IMR-90 (cell line): ENCODE measurements around the gene PITPNM3. TPM values are rescaled to one million over a fixed set of nuclear protein-coding genes. Genes with fewer than 3 reads are reported as not detected.

Experiments used
- ATAC-seq: fragments of 200-7000 bp; cut with Tn5 transposase; 2 replicates; pipeline ENCODE4 v1.9.1; 2020; ENCODE audit warnings: low read depth, mild to moderate bottlenecking, moderate library complexity
- BruUV-seq: library from RNA; stranded (reverse); fragments of 400-500 nt; replicated peaks from 2 replicates; lab custom pipeline; 2021; lab: Mats Ljungman, UMichigan
- CTCF ChIA-PET: fragments of 300-600 bp; formaldehyde crosslinking; extraction: SDS; loops from one replicate; lab custom pipeline; 2021; ENCODE audit warnings: antibody characterized with exemption; lab: Yijun Ruan, JAX
- POLR2A ChIA-PET: fragments of 300-600 bp; sonication (Branson Sonifier 250); formaldehyde crosslinking; loops from one replicate; lab custom pipeline; 2022; ENCODE audit warnings: antibody characterized with exemption; ENCODE audit not compliant: unreplicated experiment; lab: Charles Lee
- DNase-seq: peaks from one replicate; pipeline ENCODE4 v3.0.0; 2013
- H2AFZ ChIP-seq: replicated peaks from 2 replicates; pipeline ENCODE3; 2013; ENCODE audit warnings: low read length, mild to moderate bottlenecking; ENCODE audit not compliant: poor library complexity
- H2AK5ac ChIP-seq: 2 replicates; pipeline ENCODE4 v1.6.1; 2013; ENCODE audit warnings: low read depth, low read length, inconsistent platforms
- H2AK9ac ChIP-seq: replicated peaks from 2 replicates; pipeline ENCODE3; 2013; ENCODE audit warnings: mild to moderate bottlenecking, low read depth, low read length, moderate library complexity; ENCODE audit not compliant: poor library complexity
- H2BK120ac ChIP-seq: 2 replicates; pipeline ENCODE4 v1.6.1; 2013; ENCODE audit warnings: low read depth, low read length, inconsistent platforms
- H2BK15ac ChIP-seq: 3 replicates; pipeline ENCODE4 v1.6.1; 2013; ENCODE audit warnings: low read depth, low read length, inconsistent platforms
- H2BK20ac ChIP-seq: 2 replicates; pipeline ENCODE4 v1.6.1; 2013; ENCODE audit warnings: low read depth, mild to moderate bottlenecking, inconsistent platforms, low read length, moderate library complexity
- H2BK5ac ChIP-seq: 2 replicates; pipeline ENCODE4 v1.6.1; 2013; ENCODE audit warnings: mild to moderate bottlenecking, low read depth, low read length, inconsistent platforms; ENCODE audit not compliant: poor library complexity, severe bottlenecking
- H3K14ac ChIP-seq: replicated peaks from 2 replicates; pipeline ENCODE4 v1.6.1; 2013; ENCODE audit warnings: low read depth, low read length, inconsistent platforms
- H3K18ac ChIP-seq: 2 replicates; pipeline ENCODE4 v1.6.1; 2013; ENCODE audit warnings: low read depth, low read length, control low read depth
- H3K23ac ChIP-seq: 2 replicates; pipeline ENCODE4 v1.6.1; 2013; ENCODE audit warnings: low read depth, low read length, inconsistent platforms
- H3K27ac ChIP-seq: 2 replicates; pipeline ENCODE4 v1.5.1; 2013; ENCODE audit warnings: mild to moderate bottlenecking, control low read depth, low read length; ENCODE audit not compliant: insufficient read depth
- H3K27me3 ChIP-seq: 2 replicates; pipeline ENCODE4 v1.6.1; 2013; ENCODE audit warnings: low read length; ENCODE audit not compliant: control insufficient read depth, insufficient read depth
- H3K36me3 ChIP-seq: 2 replicates; pipeline ENCODE4 v1.6.1; 2013; ENCODE audit warnings: low read length, mixed read lengths; ENCODE audit not compliant: control insufficient read depth, insufficient read depth
- H3K4ac ChIP-seq: 2 replicates; pipeline ENCODE4 v1.6.1; 2013; ENCODE audit warnings: low read depth, low read length, inconsistent platforms
- H3K4me1 ChIP-seq: 2 replicates; pipeline ENCODE4 v1.6.1; 2013; ENCODE audit warnings: low read length, mixed read lengths; ENCODE audit not compliant: control insufficient read depth, insufficient read depth
- H3K4me2 ChIP-seq: 2 replicates; pipeline ENCODE4 v1.6.1; 2013; ENCODE audit warnings: low read depth, mild to moderate bottlenecking, control low read depth, low read length, moderate library complexity
- H3K4me3 ChIP-seq: 2 replicates; pipeline ENCODE4 v1.5.1; 2013; ENCODE audit warnings: low read depth, mild to moderate bottlenecking, control low read depth, low read length, moderate library complexity; ENCODE audit not compliant: insufficient read depth
- H3K56ac ChIP-seq: 2 replicates; pipeline ENCODE4 v1.6.1; 2013; ENCODE audit warnings: low read length, inconsistent platforms; ENCODE audit not compliant: insufficient read depth; ENCODE audit errors: extremely low read depth
- H3K79me1 ChIP-seq, 2 experiments: 2 replicates each; pipeline ENCODE4 v1.6.1; 2013; ENCODE audit warnings: low read length in 2 of 2, inconsistent platforms in 1 of 2, low read depth in 1 of 2
- H3K9ac ChIP-seq: 2 replicates; pipeline ENCODE4 v1.6.1; 2013; ENCODE audit warnings: low read depth, low read length, control low read depth
- H3K9me1 ChIP-seq: 2 replicates; pipeline ENCODE4 v1.6.1; 2013; ENCODE audit warnings: low read length, inconsistent platforms; ENCODE audit not compliant: insufficient read depth
- H3K9me3 ChIP-seq: 2 replicates; pipeline ENCODE4 v1.6.1; 2013; ENCODE audit warnings: low read length; ENCODE audit not compliant: control insufficient read depth, insufficient read depth
- H4K20me1 ChIP-seq: 2 replicates; pipeline ENCODE4 v1.6.1; 2013; ENCODE audit warnings: low read length, inconsistent platforms; ENCODE audit not compliant: insufficient read depth
- H4K5ac ChIP-seq: 2 replicates; pipeline ENCODE4 v1.6.1; 2013; ENCODE audit warnings: mild to moderate bottlenecking, low read depth, low read length, control low read depth
- H4K8ac ChIP-seq, 2 experiments: 2 replicates each; pipeline ENCODE4 v1.6.1; 2013; ENCODE audit warnings: low read depth in 2 of 2, low read length in 2 of 2, control low read depth in 1 of 2, inconsistent platforms in 1 of 2
- H4K91ac ChIP-seq: 2 replicates; pipeline ENCODE4 v1.6.1; 2013; ENCODE audit warnings: low read depth, low read length, inconsistent platforms; ENCODE audit not compliant: insufficient read depth
- CEBPB ChIP-seq: IDR thresholded peaks from 2 replicates; pipeline ENCODE4 v1.6.1; 2012; ENCODE audit warnings: low read depth, low read length, improper control_type of control experiment
- MAZ ChIP-seq: IDR thresholded peaks from 2 replicates; pipeline ENCODE4 v1.6.1; 2012; ENCODE audit warnings: low read depth, mild to moderate bottlenecking, low read length, improper control_type of control experiment, moderate library complexity, borderline replicate concordance
- POLR2A ChIP-seq: IDR thresholded peaks from 2 replicates; pipeline ENCODE4 v1.6.1; 2012; ENCODE audit warnings: mild to moderate bottlenecking, low read depth, low read length
- WGBS, 2 experiments: methylation state at CpG; one replicate each; pipeline versions ENCODE4 v1.1.5 to v1.1.7; 2013; ENCODE audit warnings: missing lambda C conversion rate in 2 of 2; ENCODE audit not compliant: insufficient read length in 1 of 2; ENCODE audit errors: extremely low coverage in 2 of 2; 5-methylcytosine and 5-hydroxymethylcytosine counted together
- dilution Hi-C: fragments of 300-500 bp; cut with HindIII; formaldehyde crosslinking; loops from one replicate; pipeline ENCODE4 v1.14.3; 2018; ENCODE audit warnings: low sequenced_read_pairs; ENCODE audit not compliant: unreplicated experiment
- in situ Hi-C: fragments of 300-500 bp; cut with MboI; formaldehyde crosslinking; loops from 3 replicates; pipeline ENCODE4 v1.14.3; 2019; ENCODE audit warnings: low sequenced_read_pairs, inconsistent platforms, mixed read lengths
- intact Hi-C: fragments of 100-400 bp; cut with micrococcal nuclease; formaldehyde crosslinking; loops from 2 replicates; pipeline ENCODE4 v1.10.0; 2022
- polyA plus RNA-seq, 3 experiments: library from polyadenylated mRNA; depleted of rRNA; stranded (reverse); fragments of >200 nt; gene quantifications; 2 replicates each; pipeline ENCODE4 v1.2.3, GENCODE V29; 2012; ENCODE audit warnings: low replicate concordance in 1 of 3
- total RNA-seq: library from RNA; depleted of rRNA; stranded (reverse); fragments of >200 nt; gene quantifications from 2 replicates; pipeline ENCODE4 v1.2.3, GENCODE V29; 2012

Gene PITPNM3
- total and polyA plus RNA-seq, 2 of the 4 experiments (the other 2 are of a cell fraction), result 0.54 to 1.7 TPM

GRCh38 chr17:6423931-6424330 is 132.4 kb downstream of the PITPNM3 start:
- dilution Hi-C loops (no loop called here), in situ Hi-C loops (loop anchor here (5.0 to 25.0 kb wide), 2 partner anchors 237 to 837 kb away; no protein-coding TSS in a partner anchor), intact Hi-C loops (loop anchor here (2.0 to 5.0 kb wide), 3 partner anchors 57 to 937 kb away; partner anchors contain the start of genes DERL2 and MIS12)
- Histone ChIP-seq H4K91ac (no peak overlapping the region), H3K4ac (no peak overlapping the region), H3K9me1 (no peaks in the 10 kb centered on the region), H3K9ac (no peak overlapping the region), H3K23ac (no peak overlapping the region), H3K4me2 (no peak overlapping the region), H3K27ac (no peak overlapping the region), H3K79me1 (no peaks in the 10 kb centered on the region), H3K36me3 (no peaks in the 10 kb centered on the region), H3K4me1 (no peaks in the 10 kb centered on the region), H4K5ac (no peak overlapping the region), H3K9me3 (no peaks in the 10 kb centered on the region), H2BK5ac (no peak overlapping the region), H2BK20ac (no peak overlapping the region), H2BK120ac (no peak overlapping the region), H3K56ac (no peak overlapping the region), H2AK9ac (peak overlapping the region; percentile 72), H4K20me1 (no peaks in the 10 kb centered on the region), H2BK15ac (no peak overlapping the region), H4K8ac (no peak overlapping the region), H2AK5ac (no peak overlapping the region), H3K4me3 (no peak overlapping the region), H3K27me3 (peaks cover 11% of the 10 kb centered on the region), H3K14ac (no peak overlapping the region), H2AFZ (no peak overlapping the region), H3K18ac (no peak overlapping the region)
- no peak for TF ChIP-seq CEBPB
- no peak for TF ChIP-seq POLR2A
- no peak for TF ChIP-seq MAZ
- no TSS peak for BruUV-seq
- 55% methylated on average over 2 of the region's 14 CpGs; no CpG with 5 or more reads in 1 of the 2 experiments for WGBS, 2 experiments
- ChIA-PET POLR2A (no interaction called here), CTCF (interaction anchor here (0.8 kb wide), 1 partner anchor 837 kb away, joined by 4 read pairs; no protein-coding TSS in a partner anchor)
- no peak for ATAC-seq
- DNase-seq, result no peak
